Fibroblast of upper back skin (primary cell): ENCODE results near the gene CALM3.
A peak's percentile ranks its signal among the peaks of the same experiment; 100 is the strongest.

Source experiments
- DNase-seq: peaks from one replicate; pipeline ENCODE4 v3.0.0-alpha.2; 2013

The CALM3 gene

DNA sequence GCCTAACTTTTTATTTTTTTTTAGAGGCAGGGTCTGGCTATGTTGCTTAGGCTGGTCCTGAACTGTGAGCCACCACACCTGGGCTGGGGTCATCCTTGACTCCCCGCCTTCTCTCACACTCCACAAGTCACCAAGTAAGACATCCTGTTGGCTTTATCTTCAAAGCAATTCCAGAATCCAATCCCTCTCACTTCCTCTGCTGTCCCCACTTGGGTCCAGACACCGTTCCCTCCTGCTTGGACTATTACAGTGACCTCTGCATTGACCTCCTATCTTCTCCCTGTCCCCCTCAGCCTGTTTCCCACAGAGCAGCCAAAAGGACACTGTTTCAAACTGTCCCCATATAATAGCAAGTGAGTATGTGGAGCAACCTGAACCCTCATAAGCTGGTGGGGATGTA is 39.5 kb downstream of the CALM3 start:
- DNase-seq, result no peak

DNA sequence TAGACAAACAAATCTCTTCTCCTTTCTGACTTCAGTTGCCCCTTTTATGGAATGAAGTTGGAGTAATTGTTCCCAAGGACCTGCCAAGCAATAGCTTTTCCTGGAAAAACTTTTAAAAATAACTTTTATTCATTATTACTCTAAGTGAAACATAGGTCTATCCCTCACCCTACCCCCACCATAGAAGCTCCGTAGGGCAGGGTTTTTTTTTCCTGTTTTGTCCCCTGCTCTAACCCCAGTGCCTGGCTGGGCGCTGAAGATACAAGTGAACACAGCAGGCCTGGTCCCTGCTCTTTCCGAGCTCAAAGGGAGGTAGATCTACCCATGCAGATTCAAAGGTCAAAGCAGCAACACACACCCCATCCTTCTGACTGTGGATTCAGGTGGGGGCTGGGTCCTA is 43.6 kb downstream of the CALM3 start:
- DNase-seq, result no peak

DNA sequence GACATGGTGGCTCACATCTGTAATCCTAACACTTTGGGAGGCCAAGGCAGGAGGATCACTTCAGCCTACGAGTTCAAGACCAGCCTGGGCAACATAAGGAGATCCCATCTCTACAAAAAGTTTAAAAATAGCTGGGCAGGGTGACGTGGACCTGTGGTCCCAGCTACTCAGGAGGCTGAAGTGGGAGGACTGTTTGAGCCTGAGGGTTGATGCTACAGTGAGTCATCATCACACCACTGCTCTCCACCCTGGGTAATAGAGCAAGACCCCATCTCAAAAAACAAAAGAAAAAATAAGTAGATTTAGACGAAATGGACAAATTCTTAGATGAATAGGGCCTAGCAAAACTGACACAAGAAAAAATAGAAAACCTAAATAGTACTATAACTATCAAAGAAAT is 45.3 kb downstream of the CALM3 start:
- DNase-seq, result no peak

DNA sequence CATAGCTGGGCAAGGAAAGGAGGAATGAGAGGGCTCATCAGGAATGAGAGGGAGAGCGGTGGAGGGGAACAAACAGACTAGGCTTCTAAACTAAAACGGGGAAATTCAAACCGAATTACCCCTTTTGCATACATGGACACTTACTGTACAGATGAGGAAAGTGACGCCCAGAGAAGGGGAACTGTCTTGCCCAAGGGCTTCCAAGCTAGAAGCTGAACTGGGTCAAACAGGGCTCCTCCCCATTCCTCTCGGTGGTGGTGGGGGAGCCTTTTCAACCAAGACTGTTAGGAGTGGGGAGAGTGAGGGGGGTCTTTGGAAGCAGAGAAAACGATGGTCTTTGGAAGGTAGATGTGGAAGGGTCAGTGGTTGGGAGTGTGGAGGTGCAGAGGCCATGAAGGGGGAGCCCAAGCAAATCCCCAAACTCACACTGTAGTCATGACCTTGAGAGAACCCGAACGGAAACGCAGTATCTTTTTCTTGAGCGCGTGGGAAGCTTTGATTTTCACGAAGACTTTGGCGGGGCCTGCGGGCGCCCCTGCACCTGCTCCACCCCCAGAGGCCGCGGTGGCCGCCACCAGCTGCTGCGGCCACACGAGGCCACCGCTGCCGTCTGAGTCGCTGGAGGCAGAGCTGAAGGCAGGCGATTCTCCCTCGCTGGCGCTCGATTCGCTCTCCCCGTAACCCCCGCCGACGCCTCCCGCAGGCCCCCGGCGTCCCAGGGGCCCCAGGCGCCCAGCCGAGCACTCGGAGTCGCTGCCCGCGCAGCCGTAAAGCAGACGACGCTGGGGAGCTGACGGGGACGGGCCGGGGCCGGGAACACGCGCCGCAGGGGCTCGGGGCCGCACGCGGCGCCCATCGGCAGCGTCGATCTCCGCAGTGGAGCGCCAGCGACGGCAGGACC is 47.2 kb downstream of the CALM3 start:
- no peak for DNase-seq

DNA sequence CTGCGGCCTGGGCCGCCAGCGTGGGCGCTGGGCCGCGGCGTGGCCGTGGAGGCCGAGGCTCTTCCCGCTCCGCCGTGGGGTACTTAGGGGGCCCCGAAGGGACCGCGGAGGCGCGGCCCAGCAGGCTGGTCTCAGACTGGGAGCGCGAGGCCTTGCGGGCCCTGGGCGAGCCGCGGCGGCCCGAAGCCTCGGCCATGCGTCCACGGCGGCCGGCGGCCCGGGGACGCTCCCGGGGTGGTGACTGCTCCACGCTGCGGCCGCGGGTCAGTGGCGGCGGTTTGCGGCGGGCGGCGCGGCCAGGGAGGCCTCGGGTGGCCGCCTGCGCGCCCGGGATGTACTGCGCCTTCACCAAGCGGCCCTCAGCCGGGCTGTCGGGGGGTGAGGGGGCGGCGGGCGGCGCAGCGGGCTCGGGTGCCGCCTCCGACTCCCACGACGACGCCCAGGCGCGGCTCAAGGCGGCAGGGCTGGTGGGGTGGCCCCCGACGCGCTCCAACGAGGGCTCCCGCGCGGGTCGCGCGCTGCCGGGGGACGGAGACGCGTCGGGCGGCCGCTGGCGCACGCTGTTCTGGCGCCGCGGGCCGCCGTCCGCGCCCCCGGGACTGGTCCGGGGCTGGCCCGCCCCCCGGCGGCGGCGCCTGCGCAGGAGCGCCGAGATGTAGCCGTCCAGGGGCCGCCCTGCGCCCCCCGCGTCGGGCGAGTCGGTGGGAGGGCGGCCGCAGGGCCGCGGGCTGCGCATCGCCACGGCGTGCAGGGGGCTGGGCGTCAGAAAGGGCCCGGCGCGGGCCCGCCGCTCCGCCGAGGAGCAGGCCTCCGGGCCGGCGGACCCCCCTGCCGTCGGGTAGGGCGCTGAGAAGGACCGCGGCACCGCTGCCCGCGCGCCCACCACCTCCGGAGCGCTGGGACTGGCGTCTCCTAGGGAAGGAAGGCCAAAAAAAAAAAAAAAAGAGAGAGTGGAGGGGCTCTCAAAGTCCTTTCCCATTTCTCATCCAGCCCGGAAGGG is 48.1 kb downstream of the CALM3 start:
- no peak for DNase-seq

DNA sequence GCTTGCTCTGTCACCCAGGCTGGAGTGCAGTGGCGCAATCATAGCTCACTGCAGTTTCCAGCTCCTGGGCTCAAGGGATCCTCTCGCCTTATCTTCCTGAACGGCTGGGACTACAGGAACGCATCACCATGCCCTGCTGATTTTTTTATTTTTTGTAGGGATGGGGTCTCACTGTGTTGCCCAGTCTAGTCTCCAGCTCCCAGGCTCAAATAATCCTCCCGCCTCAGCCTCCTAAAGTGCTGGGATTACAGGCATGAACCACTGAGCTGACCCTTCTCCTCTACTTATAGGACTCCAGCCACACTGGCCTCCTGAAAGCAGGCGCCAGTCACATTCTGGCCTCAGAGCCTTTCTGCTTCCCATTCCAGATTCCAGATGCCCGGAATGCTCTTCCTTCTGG is 49.3 kb downstream of the CALM3 start:
- no peak for DNase-seq

DNA sequence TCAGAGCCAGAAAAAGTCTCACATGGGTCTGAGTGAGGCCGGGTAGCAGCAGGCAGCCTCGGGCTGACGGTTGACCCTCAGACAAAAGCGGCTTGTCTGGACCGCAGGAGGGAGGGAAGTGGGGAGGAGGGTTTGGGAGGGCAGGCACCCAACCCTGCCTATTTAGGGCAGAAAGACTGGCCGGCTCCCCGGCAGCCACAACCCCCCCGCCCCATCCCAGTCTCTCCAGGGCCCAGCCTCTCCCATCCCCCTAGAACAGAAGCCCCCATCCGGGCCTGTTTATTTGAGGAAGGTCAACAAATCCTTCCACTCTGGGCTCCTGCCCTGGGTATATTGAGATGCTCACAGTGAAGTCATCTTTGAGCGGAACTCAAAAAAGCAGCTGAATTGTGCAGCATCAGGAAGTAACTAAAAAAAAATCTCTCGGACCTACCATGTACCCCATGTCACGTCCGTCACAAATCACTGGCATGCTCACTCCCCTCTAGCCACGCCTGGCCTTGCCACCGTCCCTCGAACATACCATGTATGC is 53.6 kb downstream of the CALM3 start:
- no peak for DNase-seq

DNA sequence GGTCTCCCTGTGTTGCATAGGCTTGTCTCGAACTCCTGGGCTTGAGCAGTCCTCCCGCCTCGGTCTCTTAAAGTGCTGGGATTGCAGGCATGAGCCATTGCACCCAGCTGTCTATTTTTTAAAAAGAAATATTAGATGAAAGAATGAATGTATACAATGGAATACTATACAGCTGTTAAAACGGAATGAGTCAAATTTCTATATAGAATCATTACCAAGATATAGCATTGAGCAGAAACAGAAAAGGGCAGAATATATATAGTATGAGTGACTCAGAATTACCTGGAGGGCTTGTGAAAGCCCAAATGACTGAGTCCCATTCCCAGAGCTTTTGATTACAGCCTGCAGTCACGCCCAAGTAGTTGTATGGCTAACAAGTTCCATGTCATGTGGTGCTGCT is 55.4 kb downstream of the CALM3 start:
- DNase-seq, result no peak

DNA sequence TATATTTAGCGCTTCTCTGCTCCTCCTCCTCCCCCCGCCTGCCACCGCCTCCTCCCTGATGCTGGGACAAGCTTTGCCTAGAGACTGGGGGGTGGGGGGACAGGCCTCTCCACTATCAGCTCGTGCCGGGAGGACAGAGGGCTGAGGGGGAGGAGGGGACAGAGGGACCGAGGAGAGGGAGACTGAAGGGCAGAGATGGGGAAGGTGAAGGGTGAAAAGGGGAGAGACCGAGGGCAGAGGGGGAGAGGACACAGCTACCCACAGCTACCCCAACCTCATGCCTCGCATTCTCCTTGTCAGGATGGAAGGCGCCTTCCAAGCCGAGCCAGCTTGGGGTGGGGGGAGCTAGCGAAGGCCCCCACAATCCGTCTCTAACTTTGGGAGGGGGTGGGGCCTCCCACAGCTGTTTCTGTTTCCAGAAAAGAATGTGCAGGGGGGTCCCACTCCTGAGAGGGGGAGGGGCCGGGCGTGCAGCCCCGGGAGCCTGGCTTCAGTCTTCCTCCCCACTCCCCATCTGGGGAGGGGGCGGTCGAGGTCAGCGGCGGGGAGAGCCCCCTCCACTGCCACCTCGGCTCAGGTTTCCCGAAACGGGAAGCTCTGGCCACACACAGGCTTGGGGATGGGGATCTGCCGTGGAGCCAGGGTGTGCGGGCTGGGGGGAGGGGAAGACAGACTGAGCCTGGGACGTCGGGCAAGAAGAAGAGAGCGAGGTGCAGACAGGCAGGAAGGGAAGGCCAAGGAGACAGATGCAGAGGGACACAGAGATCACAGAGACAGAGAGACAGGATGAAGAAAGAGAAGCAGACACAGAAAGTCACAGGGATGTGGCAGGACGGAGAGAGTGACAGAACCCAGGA is 58.2 kb downstream of the CALM3 start:
- DNase-seq, result peak; percentile 62

DNA sequence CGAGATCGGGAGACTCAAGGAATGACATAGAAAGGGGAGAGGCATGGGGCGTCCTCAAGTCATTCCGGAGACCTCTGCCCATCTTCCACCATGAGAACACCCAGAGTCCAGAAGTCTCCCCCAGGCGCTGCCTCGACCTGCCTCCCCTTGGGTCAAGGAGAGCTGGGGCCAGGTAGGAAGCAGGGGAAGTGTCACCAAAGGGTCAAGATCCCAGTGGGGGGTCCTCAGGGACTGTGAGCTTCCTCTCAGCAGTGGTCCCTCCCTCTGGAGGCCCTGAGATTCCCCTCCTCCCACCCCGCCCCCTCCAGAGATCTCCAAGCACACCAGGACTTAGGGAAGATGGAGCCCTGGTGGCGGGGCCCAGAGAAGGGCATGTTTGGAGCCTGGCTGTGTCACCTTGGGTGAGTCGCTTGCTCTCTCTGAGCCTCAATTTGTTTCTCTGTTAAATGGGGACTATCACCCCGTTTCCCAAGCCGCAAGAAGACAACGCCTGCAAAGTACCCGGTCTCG is 58.9 kb downstream of the CALM3 start:
- peak; percentile 47 for DNase-seq
